Fibroblast of peridontal ligament (primary cell): ENCODE data around the gene SASH1.
"Not testable (repeated sequence)": the region's sequence is repeated elsewhere in the genome, so short reads cannot be mapped to it uniquely, and the experiment has no call there.

Experiments used
- DNase-seq: peaks from one replicate; pipeline ENCODE4 v3.0.0-alpha.2; 2010; ENCODE audit errors: extremely low read depth

The SASH1 gene

DNA sequence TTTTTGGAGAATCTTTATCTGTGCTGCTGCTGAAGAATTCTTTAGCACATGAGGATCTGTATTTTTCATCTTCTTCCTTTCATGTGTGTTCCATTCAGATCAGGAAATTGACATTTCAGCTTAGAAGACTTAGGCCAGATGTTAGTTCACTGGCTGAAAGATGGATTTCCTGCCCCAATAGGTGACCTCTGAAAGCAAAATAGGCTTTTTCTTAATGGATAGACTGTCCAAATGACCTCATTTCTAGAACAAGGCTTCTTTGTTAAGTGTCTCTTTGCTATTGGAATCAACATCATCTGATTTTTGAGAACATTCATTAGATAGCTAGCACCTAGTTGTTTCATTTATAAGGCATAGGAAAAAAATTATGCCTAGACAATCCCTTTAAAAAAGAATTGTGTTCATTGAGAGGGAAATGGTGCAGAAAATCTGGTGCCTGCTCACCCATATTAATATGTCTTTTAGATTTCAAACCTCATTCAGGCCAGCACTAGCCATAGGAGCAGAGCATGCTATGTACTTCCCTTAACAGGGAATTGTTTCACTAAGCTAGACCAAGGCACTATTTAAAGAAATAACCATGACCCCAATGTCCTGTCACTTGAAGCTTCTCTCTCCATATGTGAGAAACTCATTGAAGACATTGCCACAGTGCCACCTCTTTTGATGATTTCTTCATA lies 13.6 kb upstream of the SASH1 start:
- DNase-seq = no peak

DNA sequence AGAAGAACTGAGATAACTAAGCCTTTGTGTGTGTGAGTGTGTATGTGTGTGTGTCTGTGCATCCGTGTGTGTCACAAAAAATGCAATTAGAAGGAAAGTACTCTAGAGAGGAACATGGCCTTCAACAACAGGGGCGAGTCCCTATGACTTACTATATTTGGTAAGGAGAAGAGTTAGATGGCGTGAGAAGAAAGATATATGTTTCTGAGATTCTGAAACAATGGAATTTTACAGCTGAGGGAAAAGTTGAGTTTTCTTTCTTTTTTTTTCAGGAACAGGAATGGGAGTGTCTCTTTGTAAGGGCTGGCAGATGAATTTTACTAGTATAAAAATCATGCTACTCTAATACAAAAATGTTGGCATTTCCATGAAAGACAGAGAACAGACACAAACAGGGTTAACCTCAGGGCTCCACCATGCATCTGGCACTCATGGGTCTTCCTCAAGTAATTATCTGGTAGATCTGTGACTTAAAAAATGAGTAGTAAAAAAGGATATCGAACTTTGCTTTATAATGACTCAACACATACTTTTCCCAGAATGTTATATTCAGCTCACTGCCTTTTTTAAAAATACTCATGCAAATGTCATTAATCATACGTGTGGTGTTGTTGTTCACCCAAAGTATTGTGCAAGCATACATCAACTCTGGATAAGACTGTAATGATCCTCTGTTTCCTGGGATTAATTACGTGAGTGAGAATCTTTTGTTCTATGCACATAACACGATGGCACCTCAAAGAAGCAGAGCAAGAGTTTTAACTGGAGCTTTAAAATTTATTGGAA lies 12.8 kb upstream of the SASH1 start:
- peak; percentile 88 for DNase-seq

DNA sequence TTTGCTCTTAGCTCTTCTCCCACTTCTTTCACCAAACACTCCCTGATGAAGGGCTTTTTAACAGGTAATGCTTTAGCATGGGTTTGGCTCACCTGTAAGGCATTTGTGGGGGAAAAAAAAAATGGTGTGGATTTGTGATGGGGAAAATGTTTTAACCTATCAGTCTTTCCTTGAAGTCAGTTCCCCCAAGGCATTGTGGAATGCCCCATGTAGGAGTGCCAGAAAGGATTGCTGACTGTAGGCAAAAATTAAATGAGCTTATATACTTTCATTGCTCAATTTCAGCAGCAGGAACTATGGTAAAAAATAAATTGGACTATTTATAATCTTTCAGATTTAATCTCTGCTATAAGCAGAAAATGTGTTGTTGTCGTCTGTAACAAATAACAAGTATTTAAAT lies 10.6 kb upstream of the SASH1 start:
- DNase-seq = peak; percentile 59

GRCh38 chr6:148336901-148337300 lies 5.7 kb upstream of the SASH1 start:
- no peak for DNase-seq

DNA sequence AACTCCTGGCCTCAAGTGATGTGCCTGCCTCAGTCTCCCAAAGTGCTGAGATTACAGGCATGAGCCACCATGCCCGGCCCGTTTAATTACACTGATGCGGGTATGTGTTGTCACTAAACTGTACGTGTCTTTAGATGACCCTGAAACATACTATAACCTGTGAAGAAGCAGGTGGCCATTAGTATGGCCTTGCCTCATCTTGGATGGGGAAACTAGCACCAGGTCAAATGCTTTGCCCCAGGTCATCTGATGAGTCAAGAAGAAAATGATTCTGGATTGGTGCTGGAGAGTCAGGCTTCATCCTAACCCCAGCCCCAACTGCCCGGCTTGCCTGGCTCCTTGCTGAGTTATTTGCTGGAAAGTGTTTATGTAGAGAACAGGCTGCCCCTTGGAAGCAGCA lies 2.9 kb upstream of the SASH1 start:
- no peak for DNase-seq

GRCh38 chr6:148340586-148341297 lies 1.9 kb upstream of the SASH1 start:
- DNase-seq = no peak

- no peak for DNase-seq
These were observed 613 bp upstream of the SASH1 start for GRCh38 chr6:148342100-148342349.

DNA sequence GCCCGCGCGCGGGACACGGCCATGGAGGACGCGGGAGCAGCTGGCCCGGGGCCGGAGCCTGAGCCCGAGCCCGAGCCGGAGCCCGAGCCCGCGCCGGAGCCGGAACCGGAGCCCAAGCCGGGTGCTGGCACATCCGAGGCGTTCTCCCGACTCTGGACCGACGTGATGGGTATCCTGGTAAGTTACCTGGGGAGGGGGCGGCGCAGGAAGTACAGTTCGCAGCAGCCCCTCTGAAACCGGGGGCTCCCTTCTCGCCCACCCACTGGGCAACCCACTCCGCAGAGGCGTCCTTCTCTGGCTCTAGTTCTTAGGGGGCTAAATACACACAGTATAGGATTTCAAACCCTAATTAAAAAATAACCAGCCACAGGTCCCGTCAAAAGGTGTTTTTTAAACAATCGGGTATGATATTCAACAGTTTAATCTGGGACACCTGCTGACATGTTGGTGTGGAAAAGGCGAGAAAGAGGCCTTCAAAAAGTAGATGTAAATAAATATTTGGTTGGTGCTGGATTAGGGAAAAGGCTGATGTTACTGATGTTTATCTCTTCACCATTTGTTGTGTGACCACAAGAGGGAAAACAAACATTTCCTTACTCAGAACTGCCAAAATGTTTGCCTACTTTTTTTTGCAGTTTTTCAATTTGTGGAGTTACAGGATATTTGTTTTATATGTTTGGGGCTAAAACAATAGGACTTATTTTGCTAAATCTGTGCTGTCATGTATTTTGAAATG lies 577 bp downstream of the SASH1 start:
- no peak for DNase-seq

- DNase-seq = no peak
These were observed 2.5 kb downstream of the SASH1 start for GRCh38 chr6:148345176-148345575.

- no peak for DNase-seq
These were observed 2.9 kb downstream of the SASH1 start for GRCh38 chr6:148345578-148345977.

GRCh38 chr6:148346681-148347440 lies 4.2 kb downstream of the SASH1 start:
- no peak for DNase-seq

DNA sequence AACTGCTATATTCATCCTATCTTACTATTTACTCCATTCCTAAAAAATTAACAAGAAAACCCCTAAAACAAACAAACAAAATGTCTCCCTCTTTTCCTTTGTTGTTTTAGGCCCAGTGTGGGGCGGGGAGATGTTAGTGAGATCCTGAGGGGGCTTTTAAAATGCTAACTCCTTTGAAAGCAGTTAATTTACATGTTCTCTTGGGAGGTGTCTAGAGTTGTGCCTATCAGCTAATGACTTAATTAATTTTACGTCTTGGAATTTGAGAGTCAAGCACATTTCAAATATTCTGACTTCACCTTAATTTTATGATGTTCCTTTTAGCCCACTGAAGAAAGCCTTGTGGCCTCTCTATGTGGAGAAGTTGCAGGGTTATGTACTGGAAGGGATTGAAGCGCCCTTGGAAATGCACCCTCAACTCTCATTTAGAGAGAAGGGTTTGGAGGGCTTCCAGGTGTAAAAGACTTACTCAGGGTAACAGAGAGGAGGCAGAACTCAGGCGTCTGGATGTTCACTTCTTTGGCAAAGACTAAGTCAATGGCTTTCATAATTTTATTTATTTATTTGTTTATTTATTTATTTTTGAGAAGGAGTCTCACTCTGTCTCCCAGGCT lies 4.9 kb downstream of the SASH1 start:
- DNase-seq = no peak

GRCh38 chr6:148348335-148348734 lies 5.7 kb downstream of the SASH1 start:
- DNase-seq = no peak

- DNase-seq = no peak
These were observed 6.1 kb downstream of the SASH1 start for GRCh38 chr6:148348778-148349177.

DNA sequence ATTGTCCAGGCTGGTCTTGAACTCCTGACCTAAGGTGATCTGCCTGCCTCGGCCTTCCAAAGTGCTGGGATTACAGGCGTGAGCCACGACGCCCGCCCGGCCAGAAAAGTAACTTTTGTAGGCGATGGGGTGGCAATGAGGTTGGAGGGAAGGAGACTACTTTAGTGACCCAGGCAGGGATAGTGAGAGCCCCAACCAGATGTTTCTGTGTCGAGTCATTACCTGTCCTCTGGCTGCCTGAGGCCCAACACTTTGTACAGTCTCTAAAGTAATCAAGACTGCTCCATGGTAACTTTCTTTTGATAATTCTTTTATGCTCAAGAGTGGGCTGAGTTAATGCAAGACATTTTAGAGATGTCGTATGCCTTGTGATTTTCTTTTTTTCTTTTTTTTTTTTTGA lies 6.8 kb downstream of the SASH1 start:
- no peak for DNase-seq

DNA sequence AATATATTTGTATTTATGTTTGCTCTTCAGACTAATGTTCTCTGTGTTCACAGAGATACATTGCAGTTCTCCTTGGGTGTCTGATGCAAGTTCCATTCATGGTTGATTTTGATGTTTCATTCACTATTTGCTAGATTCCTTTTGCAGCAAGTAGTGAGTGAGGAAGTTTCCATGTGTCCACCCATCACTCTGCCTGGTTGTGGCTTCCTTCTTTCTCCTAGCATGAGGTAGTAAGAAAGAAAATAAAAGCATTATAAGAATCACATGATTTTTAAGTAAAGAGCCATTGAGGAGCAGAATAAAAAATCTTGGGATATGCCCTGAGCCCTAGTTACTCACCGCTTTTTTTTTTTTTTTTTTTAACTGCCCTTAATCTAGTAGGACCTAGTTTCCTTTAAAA lies 8.7 kb downstream of the SASH1 start:
- no peak for DNase-seq

- DNase-seq = not testable (repeated sequence)
These were observed 9.8 kb downstream of the SASH1 start for GRCh38 chr6:148352421-148352820.

- peak; percentile 84 for DNase-seq
These were observed 15.7 kb downstream of the SASH1 start for GRCh38 chr6:148358196-148358785.

- DNase-seq = no peak
These were observed 16.6 kb downstream of the SASH1 start for GRCh38 chr6:148359228-148359627.

GRCh38 chr6:148364056-148364824 lies 21.6 kb downstream of the SASH1 start:
- peak; percentile 74 for DNase-seq
